OCI-LY7 (cell line): ENCODE measurements around the gene ARHGAP26. TPM values are rescaled to one million over a fixed set of nuclear protein-coding genes. Genes with fewer than 3 reads are reported as not detected.

Source experiments
- BruUV-seq: library from RNA; stranded (reverse); fragments of 400-500 nt; replicated peaks from 2 replicates; lab custom pipeline; 2021; lab: Mats Ljungman, UMichigan
- CTCF ChIA-PET: fragments of 300-600 bp; sonication (Branson Sonifier 250); formaldehyde crosslinking; loops from one replicate; lab custom pipeline; 2022; ENCODE audit warnings: antibody characterized with exemption; ENCODE audit not compliant: unreplicated experiment; lab: Charles Lee
- POLR2A ChIA-PET: fragments of 300-600 bp; sonication (Branson Sonifier 250); formaldehyde crosslinking; loops from one replicate; lab custom pipeline; 2022; ENCODE audit warnings: antibody characterized with exemption; lab: Charles Lee
- DNase-seq: peaks from one replicate; pipeline ENCODE4 v3.0.0-alpha.2; 2015; ENCODE audit warnings: low spot score
- H2AFZ ChIP-seq: fragments of 200-600 bp; sonication (generic), shearing (Covaris generic); 2 replicates; pipeline ENCODE4 v1.6.1; 2014; ENCODE audit warnings: mild to moderate bottlenecking, antibody characterized with exemption, low read length, moderate library complexity
- H3K27ac ChIP-seq: fragments of 200-600 bp; sonication (generic); 2 replicates; pipeline ENCODE4 v1.5.1; 2014; ENCODE audit warnings: mixed run types, low read depth, mild to moderate bottlenecking, moderate library complexity, low read length, inconsistent platforms; ENCODE audit not compliant: poor library complexity, severe bottlenecking
- H3K36me3 ChIP-seq: fragments of 200-600 bp; sonication (generic); 2 replicates; pipeline ENCODE4 v1.6.1; 2014; ENCODE audit warnings: mild to moderate bottlenecking, antibody characterized with exemption, low read length, moderate library complexity, mixed read lengths; ENCODE audit not compliant: insufficient read depth
- H3K4me1 ChIP-seq: fragments of 200-600 bp; sonication (generic); 2 replicates; pipeline ENCODE4 v1.5.1; 2014; ENCODE audit warnings: mild to moderate bottlenecking, low read length; ENCODE audit not compliant: insufficient read depth, poor library complexity, severe bottlenecking
- H3K4me2 ChIP-seq: fragments of 200-600 bp; sonication (generic); 2 replicates; pipeline ENCODE4 v1.6.1; 2014; ENCODE audit warnings: mild to moderate bottlenecking, low read length
- H3K4me3 ChIP-seq: fragments of 200-600 bp; sonication (generic); 2 replicates; pipeline ENCODE4 v1.5.1; 2014; ENCODE audit warnings: mild to moderate bottlenecking, low read depth, low read length; ENCODE audit not compliant: poor library complexity, severe bottlenecking
- H3K79me2 ChIP-seq: fragments of 200-600 bp; sonication (generic); 2 replicates; pipeline ENCODE4 v1.6.1; 2016; ENCODE audit warnings: low read depth, mild to moderate bottlenecking, low read length, moderate library complexity, mixed read lengths; ENCODE audit not compliant: insufficient read depth
- H3K9me2 ChIP-seq: fragments of 200-600 bp; sonication (generic); 2 replicates; pipeline ENCODE4 v1.6.1; 2016; ENCODE audit warnings: mild to moderate bottlenecking, low read length, mixed read lengths; ENCODE audit not compliant: insufficient read depth
- H3K9me3 ChIP-seq: fragments of 200-600 bp; sonication (generic); 2 replicates; pipeline ENCODE4 v1.6.1; 2014; ENCODE audit warnings: mild to moderate bottlenecking, mixed run types, low read length, mixed read lengths
- H4K20me1 ChIP-seq: fragments of 200-600 bp; sonication (generic); 2 replicates; pipeline ENCODE4 v1.6.1; 2014; ENCODE audit warnings: mild to moderate bottlenecking, antibody characterized with exemption, low read length, moderate library complexity, mixed read lengths; ENCODE audit not compliant: insufficient read depth
- EZH2phosphoT487 ChIP-seq: fragments of 200-600 bp; sonication (generic); IDR thresholded peaks from 2 replicates; pipeline ENCODE4 v1.6.1; 2018; ENCODE audit warnings: low read depth, borderline replicate concordance, mild to moderate bottlenecking, mixed run types, antibody characterized with exemption, low read length, moderate library complexity, mixed read lengths
- intact Hi-C: fragments of 100-400 bp; cut with micrococcal nuclease; formaldehyde crosslinking; loops from one replicate; pipeline ENCODE4 v1.10.0; 2022; ENCODE audit not compliant: unreplicated experiment
- total RNA-seq, 2 experiments: library from RNA; depleted of rRNA in 1 of 2; stranded (reverse); fragments of >200 nt in 1 of 2; shearing (Covaris generic) in 1 of 2; gene quantifications; 2 replicates each; pipeline ENCODE4 v1.2.3, GENCODE V29; 2014 to 2022
- TF ChIP-seq, protein P1 (sequence below): fragments of 200-600 bp; sonication (generic); conservative IDR thresholded peaks from 2 replicates; pipeline ENCODE4 v1.5.1; 2014; ENCODE audit warnings: mild to moderate bottlenecking, antibody characterized with exemption, low read length, moderate library complexity, mixed read lengths

Gene ARHGAP26
- total RNA-seq, 2 experiments from 2014 or later = 7.0 to 19.1 TPM

DNA sequence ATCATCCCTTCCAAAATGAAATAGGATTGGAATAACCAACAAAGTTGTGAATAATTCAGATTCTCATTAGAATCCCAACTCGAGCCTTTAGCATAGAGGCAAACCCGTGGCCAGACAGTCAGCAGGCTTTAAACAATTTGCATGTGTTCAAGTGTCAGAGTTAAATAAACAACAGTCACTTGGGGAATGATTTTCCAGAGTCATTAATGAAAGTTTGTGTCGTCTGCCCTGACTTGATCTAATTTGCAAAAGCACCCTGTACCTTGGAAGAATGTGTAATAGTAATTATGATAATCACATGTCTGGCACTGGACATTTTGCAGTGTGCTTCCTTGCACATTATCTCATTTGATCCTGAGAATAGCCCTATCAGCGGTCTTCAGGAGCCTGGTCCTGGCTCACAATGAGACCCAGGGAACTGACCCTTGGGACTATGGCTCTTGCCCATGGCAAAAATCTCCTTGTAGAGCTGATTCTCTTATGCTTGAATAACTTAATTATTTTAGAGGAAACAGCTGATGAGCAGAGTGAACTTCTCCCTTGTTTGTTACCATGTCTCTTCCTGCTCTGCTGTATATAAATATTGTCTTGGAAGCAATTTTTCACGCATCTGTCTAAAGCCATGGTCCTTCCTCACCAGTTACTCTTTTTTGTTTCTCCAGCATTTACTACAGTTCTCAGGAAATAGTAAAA is 360.6 kb downstream of the ARHGAP26 start:
- Histone ChIP-seq H3K27ac (no peak overlapping the region), H3K36me3 (no peaks in the 10 kb centered on the region), H2AFZ (no peak overlapping the region), H3K79me2 (no peaks in the 10 kb centered on the region), H3K9me2 (no peaks in the 10 kb centered on the region), H3K4me1 (peaks cover 8% of the 10 kb centered on the region), H3K9me3 (no peaks in the 10 kb centered on the region), H4K20me1 (no peaks in the 10 kb centered on the region), H3K4me2 (no peak overlapping the region), H3K4me3 (no peak overlapping the region)
- no peak for DNase-seq
- intact Hi-C loops = no loop called here
- ChIA-PET CTCF (no interaction called here), POLR2A (interaction anchor here (0.5 to 1.6 kb wide), 2 partner anchors 128 to 381 kb away, joined by 3 to 4 read pairs; no protein-coding TSS in a partner anchor)
- no peak for TF ChIP-seq EZH2phosphoT487
- TF ChIP-seq, protein P1, sequence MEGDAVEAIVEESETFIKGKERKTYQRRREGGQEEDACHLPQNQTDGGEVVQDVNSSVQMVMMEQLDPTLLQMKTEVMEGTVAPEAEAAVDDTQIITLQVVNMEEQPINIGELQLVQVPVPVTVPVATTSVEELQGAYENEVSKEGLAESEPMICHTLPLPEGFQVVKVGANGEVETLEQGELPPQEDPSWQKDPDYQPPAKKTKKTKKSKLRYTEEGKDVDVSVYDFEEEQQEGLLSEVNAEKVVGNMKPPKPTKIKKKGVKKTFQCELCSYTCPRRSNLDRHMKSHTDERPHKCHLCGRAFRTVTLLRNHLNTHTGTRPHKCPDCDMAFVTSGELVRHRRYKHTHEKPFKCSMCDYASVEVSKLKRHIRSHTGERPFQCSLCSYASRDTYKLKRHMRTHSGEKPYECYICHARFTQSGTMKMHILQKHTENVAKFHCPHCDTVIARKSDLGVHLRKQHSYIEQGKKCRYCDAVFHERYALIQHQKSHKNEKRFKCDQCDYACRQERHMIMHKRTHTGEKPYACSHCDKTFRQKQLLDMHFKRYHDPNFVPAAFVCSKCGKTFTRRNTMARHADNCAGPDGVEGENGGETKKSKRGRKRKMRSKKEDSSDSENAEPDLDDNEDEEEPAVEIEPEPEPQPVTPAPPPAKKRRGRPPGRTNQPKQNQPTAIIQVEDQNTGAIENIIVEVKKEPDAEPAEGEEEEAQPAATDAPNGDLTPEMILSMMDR = no peak
- BruUV-seq = no TSS peak

DNA sequence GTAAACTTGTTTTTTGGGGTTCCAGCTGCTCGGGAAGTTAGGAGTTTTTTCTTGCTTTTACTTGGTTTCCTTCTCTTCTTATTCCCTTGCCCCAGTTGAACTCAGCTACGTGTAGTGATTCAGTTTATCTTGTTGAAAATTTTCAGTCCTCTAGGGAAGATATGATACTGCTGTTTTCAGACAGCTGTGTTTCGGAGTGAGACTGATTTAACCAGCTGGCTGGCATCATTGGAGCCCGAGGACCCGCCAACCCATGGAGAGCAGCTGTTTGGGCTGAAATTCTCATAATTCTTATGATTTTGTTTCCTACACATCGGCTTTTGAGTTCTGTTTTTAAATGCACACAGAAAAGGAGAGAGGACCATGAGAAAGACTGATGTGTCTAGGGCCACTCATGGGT is 361.8 kb downstream of the ARHGAP26 start:
- Histone ChIP-seq H3K9me3 (no peaks in the 10 kb centered on the region), H3K79me2 (no peaks in the 10 kb centered on the region), H2AFZ (no peak overlapping the region), H3K9me2 (no peaks in the 10 kb centered on the region), H4K20me1 (no peaks in the 10 kb centered on the region), H3K36me3 (no peaks in the 10 kb centered on the region), H3K4me1 (peaks cover 1% of the 10 kb centered on the region), H3K4me2 (no peak overlapping the region), H3K27ac (no peak overlapping the region), H3K4me3 (no peak overlapping the region)
- CTCF ChIA-PET = no interaction called here
- POLR2A ChIA-PET = interaction anchor here (0.6 to 1.2 kb wide), 5 partner anchors 10 to 46 kb away, joined by 3 to 10 read pairs (median 3); no protein-coding TSS in a partner anchor
- no TSS peak for BruUV-seq
- TF ChIP-seq, protein P1 = no peak
- TF ChIP-seq EZH2phosphoT487 = no peak
- intact Hi-C loops = no loop called here
- no peak for DNase-seq

DNA sequence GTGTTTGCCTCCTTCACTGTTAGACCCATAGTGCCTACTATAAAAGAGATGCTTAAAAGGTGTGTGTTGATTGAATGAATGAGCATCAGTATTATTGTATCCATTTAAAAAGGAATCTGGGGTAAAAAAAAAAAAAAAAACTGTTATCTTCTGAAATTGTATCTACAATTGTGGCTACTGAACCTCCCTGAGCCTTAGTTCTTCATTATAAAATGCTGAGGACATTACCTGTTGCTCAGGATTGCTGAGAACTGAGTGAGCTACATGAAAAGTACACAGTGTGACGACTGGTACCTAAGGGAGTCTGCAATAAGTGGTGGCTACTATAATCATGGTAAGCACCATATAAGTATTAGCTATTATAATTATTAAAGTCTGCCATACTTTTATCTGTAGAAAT is 362.6 kb downstream of the ARHGAP26 start:
- intact Hi-C loops = no loop called here
- H3K9me3 ChIP-seq = no peaks in the 10 kb centered on the region
- no peaks in the 10 kb centered on the region for H3K4me1 ChIP-seq
- H3K4me3 ChIP-seq = no peak overlapping the region
- no peak overlapping the region for H3K27ac ChIP-seq
- H3K9me2 ChIP-seq = no peaks in the 10 kb centered on the region
- no peak for DNase-seq
- POLR2A ChIA-PET = interaction anchor here (0.7 to 2.2 kb wide), 5 partner anchors 10 to 1056 kb away, joined by 3 to 10 read pairs (median 6); no protein-coding TSS in a partner anchor
- H2AFZ ChIP-seq = no peak overlapping the region
- no peaks in the 10 kb centered on the region for H3K79me2 ChIP-seq
- H3K4me2 ChIP-seq = no peak overlapping the region
- no TSS peak for BruUV-seq
- no peaks in the 10 kb centered on the region for H4K20me1 ChIP-seq
- TF ChIP-seq, protein P1 = no peak
- TF ChIP-seq EZH2phosphoT487 = no peak
- H3K36me3 ChIP-seq = no peaks in the 10 kb centered on the region
- CTCF ChIA-PET = no interaction called here
